Colon (tissue), 2 donors: ENCODE data around the gene FAAH.

Experiments used
- FAIRE-seq: peaks from 2 replicates; lab custom pipeline; 2012; peaks lifted over from hg19 to GRCh38; lab: Jason Lieb, UNC
- donor health status: control.
- donor health status: control.

Gene FAAH

GRCh38 chr1:46451948-46452930, 58.1 kb downstream of the FAAH start:
- FAIRE-seq = no peak

- FAIRE-seq = no peak
These were observed 58.8 kb downstream of the FAAH start for GRCh38 chr1:46452931-46453325.

- FAIRE-seq = no peak
These were observed 59.3 kb downstream of the FAAH start for GRCh38 chr1:46453449-46453848.

- no peak for FAIRE-seq
These were observed 61.8 kb downstream of the FAAH start for GRCh38 chr1:46455951-46456350.

- FAIRE-seq = no peak
These were observed 62.4 kb downstream of the FAAH start for GRCh38 chr1:46456411-46456963.

- no peak for FAIRE-seq
These were observed 63.1 kb downstream of the FAAH start for GRCh38 chr1:46457178-46457577.

- no peak for FAIRE-seq
These were observed 64.1 kb downstream of the FAAH start for GRCh38 chr1:46458190-46458589.

GRCh38 chr1:46458846-46459245, 64.7 kb downstream of the FAAH start:
- FAIRE-seq = no peak

- FAIRE-seq = no peak
These were observed 65.2 kb downstream of the FAAH start for GRCh38 chr1:46459315-46459714.

- FAIRE-seq = no peak
These were observed 67.1 kb downstream of the FAAH start for GRCh38 chr1:46461017-46461808.

- FAIRE-seq = no peak
These were observed 67.8 kb downstream of the FAAH start for GRCh38 chr1:46461809-46462448.
